Measurements from ENCODE around the gene TTC13.

Gene TTC13

DNA sequence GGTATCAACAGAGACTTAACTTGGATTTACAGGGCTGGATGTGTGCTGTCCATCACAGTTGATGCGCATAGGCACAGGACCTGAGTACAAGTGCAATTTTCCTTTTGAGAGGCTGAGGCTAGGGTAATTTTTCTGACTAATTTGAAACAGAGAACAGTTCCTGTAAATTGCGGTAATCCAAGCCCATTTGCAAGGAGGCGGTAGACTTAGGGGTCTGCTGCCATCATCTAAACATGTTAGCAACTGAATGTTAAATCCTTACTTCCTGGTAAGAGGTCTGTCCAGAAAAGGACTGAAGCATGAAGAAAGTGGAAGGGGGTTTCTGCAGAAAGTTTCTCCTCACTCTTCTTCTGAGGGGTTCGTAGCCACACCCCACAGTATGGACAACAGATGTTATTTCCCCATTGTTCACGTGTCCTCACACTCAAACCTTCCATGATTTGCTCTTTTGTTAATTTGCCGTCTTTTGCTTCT lies 86.6 kb downstream of the TTC13 start:
- in situ Hi-C loops (cut with HindIII; ENCODE audit: low sequenced_read_pairs), result no loop called here
- no peak for DNase-seq (ENCODE audit: low read depth)
- no peak overlapping the region for H3K4me3 ChIP-seq (ENCODE audit: low read depth, low read length)
- TF ChIP-seq, protein P1, sequence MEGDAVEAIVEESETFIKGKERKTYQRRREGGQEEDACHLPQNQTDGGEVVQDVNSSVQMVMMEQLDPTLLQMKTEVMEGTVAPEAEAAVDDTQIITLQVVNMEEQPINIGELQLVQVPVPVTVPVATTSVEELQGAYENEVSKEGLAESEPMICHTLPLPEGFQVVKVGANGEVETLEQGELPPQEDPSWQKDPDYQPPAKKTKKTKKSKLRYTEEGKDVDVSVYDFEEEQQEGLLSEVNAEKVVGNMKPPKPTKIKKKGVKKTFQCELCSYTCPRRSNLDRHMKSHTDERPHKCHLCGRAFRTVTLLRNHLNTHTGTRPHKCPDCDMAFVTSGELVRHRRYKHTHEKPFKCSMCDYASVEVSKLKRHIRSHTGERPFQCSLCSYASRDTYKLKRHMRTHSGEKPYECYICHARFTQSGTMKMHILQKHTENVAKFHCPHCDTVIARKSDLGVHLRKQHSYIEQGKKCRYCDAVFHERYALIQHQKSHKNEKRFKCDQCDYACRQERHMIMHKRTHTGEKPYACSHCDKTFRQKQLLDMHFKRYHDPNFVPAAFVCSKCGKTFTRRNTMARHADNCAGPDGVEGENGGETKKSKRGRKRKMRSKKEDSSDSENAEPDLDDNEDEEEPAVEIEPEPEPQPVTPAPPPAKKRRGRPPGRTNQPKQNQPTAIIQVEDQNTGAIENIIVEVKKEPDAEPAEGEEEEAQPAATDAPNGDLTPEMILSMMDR (IDR thresholded peaks at IDR 0.05; ENCODE audit: low read depth, low read length, missing control alignments), result no peak

- no peak overlapping the region for H3K4me3 ChIP-seq (ENCODE audit: low read depth, low read length)
- no peak for DNase-seq (ENCODE audit: low read depth)
- in situ Hi-C loops (cut with HindIII; ENCODE audit: low sequenced_read_pairs), result no loop called here
- TF ChIP-seq, protein P1 (IDR thresholded peaks at IDR 0.05; ENCODE audit: low read depth, low read length, missing control alignments), result no peak
Measured at GRCh38 chr1:230891413-230891812, 87.2 kb downstream of the TTC13 start.

GRCh38 chr1:230884646-230885045 lies 94.0 kb downstream of the TTC13 start:
- in situ Hi-C loops (cut with HindIII; ENCODE audit: low sequenced_read_pairs), result loop anchor here (5.0 kb wide), 1 partner anchor 47 kb away; no protein-coding TSS in a partner anchor
- no peak overlapping the region for H3K4me3 ChIP-seq (ENCODE audit: low read depth, low read length)
- TF ChIP-seq, protein P1 (IDR thresholded peaks at IDR 0.05; ENCODE audit: low read depth, low read length, missing control alignments), result no peak
- no peak for DNase-seq (ENCODE audit: low read depth)

DNA sequence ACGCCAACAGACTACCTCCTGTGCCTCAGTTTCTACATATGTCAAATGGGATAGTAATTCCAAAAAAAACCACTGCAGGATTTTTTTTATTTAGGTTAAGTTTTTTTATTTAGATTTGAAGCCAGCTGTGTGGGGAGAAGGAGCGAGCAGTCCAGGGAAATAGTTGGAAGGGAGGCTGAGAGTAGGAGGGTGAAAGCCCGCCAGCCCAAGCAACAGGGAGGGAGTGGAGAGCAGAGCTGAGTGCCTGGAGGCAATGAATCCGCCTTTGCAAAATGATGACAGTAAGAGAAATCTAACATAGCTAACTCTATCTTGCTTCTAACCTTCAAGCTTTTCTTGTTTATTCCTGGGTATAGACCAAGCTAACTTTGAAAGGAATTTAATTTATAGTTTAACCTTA lies 94.7 kb downstream of the TTC13 start:
- TF ChIP-seq, protein P1 (IDR thresholded peaks at IDR 0.05; ENCODE audit: low read depth, low read length, missing control alignments), result no peak
- DNase-seq (ENCODE audit: low read depth), result no peak
- in situ Hi-C loops (cut with HindIII; ENCODE audit: low sequenced_read_pairs), result no loop called here
- H3K4me3 ChIP-seq (ENCODE audit: low read depth, low read length), result no peak overlapping the region

DNA sequence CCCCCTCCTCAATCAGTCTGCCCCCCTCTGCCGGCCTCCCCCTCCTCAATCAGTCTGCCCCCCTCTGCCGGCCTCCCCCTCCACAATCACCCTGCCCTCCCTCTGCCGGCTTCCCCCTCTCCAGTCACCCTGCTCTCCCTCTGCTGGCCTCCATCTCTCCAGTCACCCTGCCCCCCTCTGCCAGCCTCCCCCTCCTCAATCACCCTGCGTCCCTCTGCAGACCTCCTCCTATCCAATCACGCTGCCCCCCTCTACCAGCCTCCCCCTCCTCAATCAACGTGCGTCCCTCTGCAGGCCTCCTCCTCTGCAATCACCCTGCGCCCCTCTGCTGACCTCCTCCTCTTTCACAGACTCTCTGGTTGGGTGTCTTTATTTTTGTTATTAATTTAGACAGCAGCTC lies 98.9 kb downstream of the TTC13 start:
- H3K4me3 ChIP-seq (ENCODE audit: low read depth, low read length), result no peak overlapping the region
- DNase-seq (ENCODE audit: low read depth), result no peak
- in situ Hi-C loops (cut with HindIII; ENCODE audit: low sequenced_read_pairs), result no loop called here
- TF ChIP-seq, protein P1 (IDR thresholded peaks at IDR 0.05; ENCODE audit: low read depth, low read length, missing control alignments), result no peak

- peak; percentile 53 for DNase-seq (ENCODE audit: low read depth)
- no peak overlapping the region for H3K4me3 ChIP-seq (ENCODE audit: low read depth, low read length)
- in situ Hi-C loops (cut with HindIII; ENCODE audit: low sequenced_read_pairs), result no loop called here
- TF ChIP-seq, protein P1 (IDR thresholded peaks at IDR 0.05; ENCODE audit: low read depth, low read length, missing control alignments), result no peak
Measured at GRCh38 chr1:230878591-230878990, 100.1 kb downstream of the TTC13 start.
